GM12878 (cell line): ENCODE data around the gene LIMS1. TPM values are rescaled to one million over a fixed set of nuclear protein-coding genes. Genes with fewer than 3 reads are reported as not detected.

ENCODE experiments used
- ATAC-seq: fragments of 200-7000 bp; cut with Tn5 transposase; 3 replicates; pipeline ENCODE4 v1.9.1; 2020; ENCODE audit warnings: mild to moderate bottlenecking, moderate library complexity
- BruUV-seq: library from RNA; stranded (reverse); fragments of 400-500 nt; replicated peaks from 2 replicates; lab custom pipeline; 2021; lab: Mats Ljungman, UMichigan
- CTCF ChIA-PET: fragments of 300-600 bp; sonication (Branson Sonifier 250); formaldehyde crosslinking; extraction: SDS; loops from one replicate; lab custom pipeline; 2021; ENCODE audit warnings: inconsistent platforms; lab: Yijun Ruan, JAX
- POLR2A ChIA-PET: fragments of 350-600 bp; formaldehyde crosslinking; extraction: SDS; loops from one replicate; lab custom pipeline; 2021; ENCODE audit warnings: inconsistent platforms; lab: Charles Lee
- RAD21 ChIA-PET: fragments of 300-600 bp; sonication (Branson Sonifier 250); formaldehyde crosslinking; loops from one replicate; lab custom pipeline; 2023; ENCODE audit warnings: antibody characterized with exemption; ENCODE audit not compliant: unreplicated experiment; lab: Charles Lee
- SMC1A ChIA-PET: fragments of 300-600 bp; sonication (Branson Sonifier 250); formaldehyde crosslinking; loops from one replicate; lab custom pipeline; 2023; ENCODE audit not compliant: unreplicated experiment, uncharacterized antibody; lab: Charles Lee
- DNase-seq: peaks from one replicate; pipeline ENCODE4 v3.0.0-alpha.2; 2011; ENCODE audit warnings: low read depth, low spot score
- FAIRE-seq: peaks from 3 replicates; lab custom pipeline; 2011; peaks lifted over from hg19 to GRCh38; lab: Jason Lieb, UNC
- H2AFZ ChIP-seq: 2 replicates; pipeline ENCODE4 v1.6.0; 2011; ENCODE audit warnings: low read depth, low read length, control low read depth; ENCODE audit not compliant: control insufficient read depth
- H3K27ac ChIP-seq: 2 replicates; pipeline ENCODE4 v1.5.1; 2011; ENCODE audit warnings: control low read depth; ENCODE audit not compliant: control insufficient read depth, insufficient read depth
- H3K27me3 ChIP-seq, 2 experiments: replicated peaks in 1 of 2; 2 replicates each; pipeline versions ENCODE4 v1.6.0 to v1.6.1; 2011; ENCODE audit warnings: low read length in 1 of 2; ENCODE audit not compliant: control insufficient read depth in 2 of 2, insufficient read depth in 2 of 2
- H3K36me3 ChIP-seq, 2 experiments: 2 replicates each; pipeline ENCODE4 v1.5.1; 2011; ENCODE audit warnings: low read length in 1 of 2; ENCODE audit not compliant: control insufficient read depth in 2 of 2, insufficient read depth in 2 of 2
- H3K4me1 ChIP-seq: 2 replicates; pipeline ENCODE4 v1.6.1; 2011; ENCODE audit warnings: mild to moderate bottlenecking, low read length, moderate library complexity, mixed read lengths; ENCODE audit not compliant: control insufficient read depth, insufficient read depth
- H3K4me2 ChIP-seq: 2 replicates; pipeline ENCODE4 v1.6.0; 2011; ENCODE audit warnings: control low read depth; ENCODE audit not compliant: control insufficient read depth, insufficient read depth
- H3K4me3 ChIP-seq: fragments of 200-600 bp; sonication (generic); 2 replicates; pipeline ENCODE4 v1.5.1; 2016
- H3K79me2 ChIP-seq: 2 replicates; pipeline ENCODE4 v1.6.0; 2011; ENCODE audit warnings: low read length; ENCODE audit not compliant: control insufficient read depth, insufficient read depth
- H3K9ac ChIP-seq: 2 replicates; pipeline ENCODE4 v1.8.0; 2011; ENCODE audit warnings: low read length, control low read depth, mixed read lengths; ENCODE audit not compliant: control insufficient read depth, insufficient read depth
- H3K9me3 ChIP-seq: replicated peaks from 3 replicates; pipeline ENCODE4 v1.5.1; 2011; ENCODE audit warnings: mild to moderate bottlenecking, low read length; ENCODE audit not compliant: control insufficient read depth, insufficient read depth
- H4K20me1 ChIP-seq: 2 replicates; pipeline ENCODE4 v1.6.0; 2011; ENCODE audit not compliant: control insufficient read depth, insufficient read depth
- CHD4 ChIP-seq: fragments of 200-600 bp; sonication (generic); IDR thresholded peaks from 2 replicates; pipeline ENCODE4 v1.6.1; 2016; ENCODE audit warnings: mild to moderate bottlenecking
- IKZF1 ChIP-seq: fragments of 450-650 bp; conservative IDR thresholded peaks from 2 replicates; pipeline ENCODE4 v1.6.1; 2017; ENCODE audit warnings: antibody characterized with exemption, mild to moderate bottlenecking
- PBX3 ChIP-seq: IDR thresholded peaks from 2 replicates; pipeline ENCODE4 v1.6.1; 2011; ENCODE audit warnings: mild to moderate bottlenecking, low read depth, low read length, moderate library complexity; ENCODE audit not compliant: insufficient replicate concordance
- RB1 ChIP-seq: fragments of 450-650 bp; formaldehyde crosslinking; IDR thresholded peaks from 2 replicates; pipeline ENCODE4 v1.6.1; 2017; ENCODE audit warnings: mild to moderate bottlenecking, borderline replicate concordance
- TAF1 ChIP-seq: IDR thresholded peaks from 2 replicates; pipeline ENCODE4 v1.6.1; 2011; ENCODE audit warnings: mild to moderate bottlenecking, low read depth, low read length, borderline replicate concordance
- TBL1XR1 ChIP-seq: IDR thresholded peaks from 2 replicates; pipeline ENCODE4 v1.6.1; 2012; ENCODE audit warnings: low read depth, low read length, improper control_type of control experiment
- TCF3 ChIP-seq: IDR thresholded peaks from 2 replicates; pipeline ENCODE4 v1.6.1; 2012; ENCODE audit warnings: low read depth, mild to moderate bottlenecking, low read length, borderline replicate concordance; ENCODE audit not compliant: insufficient read depth
- ZBED1 ChIP-seq: IDR thresholded peaks from 2 replicates; pipeline ENCODE4 v1.6.1; 2016; ENCODE audit warnings: borderline replicate concordance
- WGBS: methylation state at CpG from one replicate; pipeline ENCODE4 v1.1.6; 2016; ENCODE audit warnings: low lambda C conversion rate; ENCODE audit not compliant: insufficient replicate concordance, insufficient coverage; ENCODE audit errors: missing lambda C conversion rate; 5-methylcytosine and 5-hydroxymethylcytosine counted together
- in situ Hi-C: fragments of 300-500 bp; cut with MboI; formaldehyde crosslinking; loops from 9 replicates; pipeline ENCODE4 v1.14.3; 2018; ENCODE audit warnings: mixed read lengths
- intact Hi-C: fragments of 100-400 bp; cut with micrococcal nuclease; formaldehyde crosslinking; loops from one replicate; pipeline ENCODE4 v1.14.2; 2022; ENCODE audit not compliant: unreplicated experiment
- polyA plus RNA-seq, 11 experiments: library from polyadenylated mRNA; depleted of rRNA in 4 of 11; unstranded in 6 of 11; stranded (reverse) in 5 of 11; fragments of >200 nt; fragmentation: Nextera tagmentation in 4 of 11; fragmentation: Illumina TruSeq in 1 of 11; extraction: Ambion mirVana in 4 of 11; extraction: Trizol in 1 of 11; gene quantifications; 1 replicate in 1 of 11; 2 replicates in 10 of 11; pipeline versions ENCODE4 v1.2.1 to v1.2.3, GENCODE V29; 2011 to 2016; ENCODE audit warnings: inconsistent platforms in 2 of 11, missing spikeins in 2 of 11, low read depth in 1 of 11
- total RNA-seq, 4 experiments: library from RNA; depleted of rRNA in 3 of 4; stranded (reverse); fragments of >200 nt in 3 of 4; fragmentation: Illumina TruSeq in 1 of 4; extraction: Trizol in 1 of 4; gene quantifications; 2 replicates each; pipeline versions ENCODE4 v1.2.1 to v1.2.3, GENCODE V29; 2013 to 2021

LIMS1 gene
- total and polyA plus RNA-seq, 10 of the 15 experiments (the other 5 are each of a cell fraction or from before 2014, with no cell fraction given): 15.7 to 98.1 (median 43.9) TPM

- H3K4me3 ChIP-seq: no peak overlapping the region
- no peaks in the 10 kb centered on the region for H4K20me1 ChIP-seq
- 95% methylated on average over 2 of the region's 2 CpGs for WGBS
- H3K4me1 ChIP-seq: peaks cover 35% of the 10 kb centered on the region
- H2AFZ ChIP-seq: no peak overlapping the region
- TF ChIP-seq IKZF1 (no peak), TBL1XR1 (no peak), TCF3 (no peak), CHD4 (no peak), RB1 (no peak), TAF1 (no peak), PBX3 (no peak), ZBED1 (no peak)
- TF ChIP-seq, all 136 proteins: peak for 0
- ChIA-PET RAD21 (interaction anchor here (1.0 to 13.6 kb wide), 2 partner anchors 10 to 14 kb away, joined by 5 to 441 read pairs; no protein-coding TSS in a partner anchor), CTCF (interaction anchor here (1.5 to 11.7 kb wide), 3 partner anchors 11 to 16 kb away, joined by 7 to 161 read pairs (median 8); no protein-coding TSS in a partner anchor), POLR2A (interaction anchor here (0.8 kb wide), 1 partner anchor 15 kb away, joined by 3 read pairs; no protein-coding TSS in a partner anchor), SMC1A (interaction anchor here (0.6 to 23.9 kb wide), 4 partner anchors 5 to 80 kb away, joined by 3 to 800 read pairs (median 402); no protein-coding TSS in a partner anchor)
- BruUV-seq: no TSS peak
- Histone ChIP-seq H3K27ac (no peak overlapping the region), H3K9me3 (no peaks in the 10 kb centered on the region), H3K79me2 (peaks cover 7% of the 10 kb centered on the region), H3K27me3 (no peaks in the 10 kb centered on the region), H3K9ac (no peak overlapping the region), H3K4me2 (no peak overlapping the region), H3K36me3 (0 out of 4 replicates have a peak, but pooled peaks cover 0 to 2% of the 10 kb centered on the region in 2 experiments)
- intact Hi-C loops (no loop called here), in situ Hi-C loops (no loop called here)
- ATAC-seq (no peak), DNase-seq (no peak), FAIRE-seq (no peak)
These were observed 92.7 kb downstream of the LIMS1 start for GRCh38 chr2:108626995-108627394.
